Glutamatergic neuron (in vitro differentiated cells): Measurements from ENCODE around the gene KRTAP10-4. TPM values are rescaled to one million over a fixed set of nuclear protein-coding genes. Genes with fewer than 3 reads are reported as not detected.

ENCODE experiments used
- DNase-seq: peaks from one replicate; pipeline ENCODE4 v3.0.0; 2022
- H3K27ac Mint-ChIP-seq: one replicate; pipeline ENCODE4 v1.8.0; 2020; ENCODE audit warnings: mild to moderate bottlenecking, mixed read lengths, inconsistent platforms; ENCODE audit not compliant: unreplicated experiment
- H3K27me3 Mint-ChIP-seq: one replicate; pipeline ENCODE4 v1.8.0; 2020; ENCODE audit warnings: mild to moderate bottlenecking, moderate library complexity, mixed read lengths, inconsistent platforms; ENCODE audit not compliant: unreplicated experiment
- H3K36me3 Mint-ChIP-seq: one replicate; pipeline ENCODE4 v1.8.0; 2020; ENCODE audit warnings: mild to moderate bottlenecking, mixed read lengths, inconsistent platforms; ENCODE audit not compliant: unreplicated experiment
- H3K4me1 Mint-ChIP-seq: one replicate; pipeline ENCODE4 v1.8.0; 2020; ENCODE audit warnings: mild to moderate bottlenecking, low read depth, mixed read lengths, inconsistent platforms; ENCODE audit not compliant: unreplicated experiment
- H3K4me3 Mint-ChIP-seq: one replicate; pipeline ENCODE4 v1.8.0; 2020; ENCODE audit warnings: mild to moderate bottlenecking, mixed read lengths, inconsistent platforms; ENCODE audit not compliant: unreplicated experiment
- H3K9me3 Mint-ChIP-seq: one replicate; pipeline ENCODE4 v1.8.0; 2020; ENCODE audit warnings: mild to moderate bottlenecking, moderate library complexity, mixed read lengths, inconsistent platforms; ENCODE audit not compliant: unreplicated experiment
- CTCF ChIP-seq: fragments of 200-600 bp; sonication (generic); IDR thresholded peaks from one replicate; pipeline ENCODE4 v1.5.0; 2021; ENCODE audit not compliant: partially characterized antibody, unreplicated experiment
- total RNA-seq: library from RNA; stranded (reverse); fragmentation: NEBNext Ultra II Directional; extraction: Animal tissue kit (Norgen Biotek cat#: 25700); gene quantifications from one replicate; pipeline ENCODE4 v1.2.1, GENCODE V29; 2021; ENCODE audit not compliant: unreplicated experiment

KRTAP10-4 gene
- total RNA-seq, 1 donor from 2014 or later, result not detected

GRCh38 chr21:44558695-44559094 lies 14.8 kb upstream of the KRTAP10-4 start, which contains the start of gene KRTAP10-3:
KRTAP10-3 (minus strand) TSS chr21:44558795; CDS start chr21:44558715, 80 bp downstream.
- Mint-ChIP-seq H3K36me3 (peaks cover 9% of the 10 kb centered on the region), H3K4me1 (peaks cover 7% of the 10 kb centered on the region), H3K9me3 (peaks cover 12% of the 10 kb centered on the region), H3K27ac (peak within 1 kb of the TSS; percentile 71), H3K4me3 (no peak within 1 kb of the TSS), H3K27me3 (peaks cover 9% of the 10 kb centered on the region)
- no peak for TF ChIP-seq CTCF
- no peak for DNase-seq

GRCh38 chr21:44564099-44564498 lies 9.4 kb upstream of the KRTAP10-4 start:
- H3K4me1 Mint-ChIP-seq, result no peaks in the 10 kb centered on the region
- no peak overlapping the region for H3K27ac Mint-ChIP-seq
- peaks cover 4% of the 10 kb centered on the region for H3K27me3 Mint-ChIP-seq
- peaks cover 5% of the 10 kb centered on the region for H3K36me3 Mint-ChIP-seq
- DNase-seq, result no peak
- H3K9me3 Mint-ChIP-seq, result peaks cover 2% of the 10 kb centered on the region
- TF ChIP-seq CTCF, result no peak
- H3K4me3 Mint-ChIP-seq, result no peak overlapping the region

- Mint-ChIP-seq H3K9me3 (peaks cover under 1% of the 10 kb centered on the region), H3K27ac (no peak overlapping the region), H3K4me3 (no peak overlapping the region), H3K27me3 (peaks cover 3% of the 10 kb centered on the region), H3K36me3 (peaks cover under 1% of the 10 kb centered on the region), H3K4me1 (no peaks in the 10 kb centered on the region)
- no peak for TF ChIP-seq CTCF
- DNase-seq, result no peak
Observed at GRCh38 chr21:44564886-44565598, 8.5 kb upstream of the KRTAP10-4 start.

GRCh38 chr21:44566403-44566802 lies 7.1 kb upstream of the KRTAP10-4 start:
- TF ChIP-seq CTCF, result no peak
- Mint-ChIP-seq H3K4me3 (no peak overlapping the region), H3K4me1 (no peaks in the 10 kb centered on the region), H3K27ac (no peak overlapping the region), H3K9me3 (peaks cover 6% of the 10 kb centered on the region), H3K27me3 (peaks cover 3% of the 10 kb centered on the region), H3K36me3 (peaks cover 2% of the 10 kb centered on the region)
- no peak for DNase-seq

GRCh38 chr21:44567481-44568171 lies 5.9 kb upstream of the KRTAP10-4 start:
- H3K4me1 Mint-ChIP-seq, result no peaks in the 10 kb centered on the region
- H3K36me3 Mint-ChIP-seq, result peaks cover 12% of the 10 kb centered on the region
- H3K27me3 Mint-ChIP-seq, result peaks cover 7% of the 10 kb centered on the region
- H3K27ac Mint-ChIP-seq, result no peak overlapping the region
- no peak overlapping the region for H3K4me3 Mint-ChIP-seq
- no peak for DNase-seq
- TF ChIP-seq CTCF, result no peak
- H3K9me3 Mint-ChIP-seq, result peaks cover 12% of the 10 kb centered on the region
